Parathyroid adenoma (tissue), 2 donors: ENCODE results near the gene SUCO.

Source experiments
- H2AFZ ChIP-seq: fragments of 300-600 bp; sonication (generic); one replicate; pipeline ENCODE4 v1.7.0; 2017; ENCODE audit warnings: antibody characterized with exemption, mild to moderate bottlenecking
- H3K27ac ChIP-seq: fragments of 300-600 bp; sonication (generic); one replicate; pipeline ENCODE4 v1.7.0; 2017
- H3K27me3 ChIP-seq: fragments of 300-600 bp; sonication (generic); one replicate; pipeline ENCODE4 v1.7.0; 2017; ENCODE audit warnings: low read length; ENCODE audit not compliant: control insufficient read depth, insufficient read depth
- H3K36me3 ChIP-seq: fragments of 300-600 bp; sonication (generic); one replicate; pipeline ENCODE4 v1.7.0; 2017; ENCODE audit warnings: low read length; ENCODE audit not compliant: control insufficient read depth, insufficient read depth
- H3K4me1 ChIP-seq: fragments of 300-600 bp; sonication (generic); one replicate; pipeline ENCODE4 v1.7.0; 2017; ENCODE audit warnings: control low read depth
- H3K4me2 ChIP-seq: fragments of 300-600 bp; sonication (generic); one replicate; pipeline ENCODE4 v1.7.0; 2017; ENCODE audit warnings: low read length
- H3K4me3 ChIP-seq: fragments of 300-600 bp; sonication (generic); one replicate; pipeline ENCODE4 v1.7.0; 2017; ENCODE audit warnings: low read depth, low read length
- H3K79me2 ChIP-seq: fragments of 300-600 bp; sonication (generic); one replicate; pipeline ENCODE4 v1.7.0; 2017; ENCODE audit warnings: control low read depth
- H3K9ac ChIP-seq: fragments of 300-600 bp; sonication (generic); one replicate; pipeline ENCODE4 v1.7.0; 2017; ENCODE audit warnings: mild to moderate bottlenecking
- H3K9me3 ChIP-seq: fragments of 300-600 bp; sonication (generic); one replicate; pipeline ENCODE4 v1.7.0; 2017; ENCODE audit warnings: low read length; ENCODE audit not compliant: control insufficient read depth
- CTCF ChIP-seq: fragments of 300-600 bp; sonication (generic); IDR thresholded peaks from one replicate; pipeline ENCODE4 v1.7.0; 2017; ENCODE audit warnings: antibody characterized with exemption, mild to moderate bottlenecking
- donor health status: primary hyperparathyroidism.

SUCO gene

GRCh38 chr1:172532700-172533512 is at the start of gene SUCO:
Gene SUCO (plus strand): TSS chr1:172533150. CDS start chr1:172533436, 286 bp downstream.
- H2AFZ ChIP-seq: peak within 1 kb of the TSS; percentile 93
- peaks cover 5% of the 10 kb centered on the region for H3K4me1 ChIP-seq
- no peaks in the 10 kb centered on the region for H3K27me3 ChIP-seq
- peak within 1 kb of the TSS; percentile 98 for H3K4me2 ChIP-seq
- H3K4me3 ChIP-seq: peak within 1 kb of the TSS; percentile 84
- H3K27ac ChIP-seq: peak within 1 kb of the TSS; percentile 98
- peak; percentile 19 for TF ChIP-seq CTCF
- H3K79me2 ChIP-seq: peaks cover 5% of the 10 kb centered on the region
- H3K9me3 ChIP-seq: no peaks in the 10 kb centered on the region
- H3K9ac ChIP-seq: peak within 1 kb of the TSS; percentile 80
- H3K36me3 ChIP-seq: no peaks in the 10 kb centered on the region

DNA sequence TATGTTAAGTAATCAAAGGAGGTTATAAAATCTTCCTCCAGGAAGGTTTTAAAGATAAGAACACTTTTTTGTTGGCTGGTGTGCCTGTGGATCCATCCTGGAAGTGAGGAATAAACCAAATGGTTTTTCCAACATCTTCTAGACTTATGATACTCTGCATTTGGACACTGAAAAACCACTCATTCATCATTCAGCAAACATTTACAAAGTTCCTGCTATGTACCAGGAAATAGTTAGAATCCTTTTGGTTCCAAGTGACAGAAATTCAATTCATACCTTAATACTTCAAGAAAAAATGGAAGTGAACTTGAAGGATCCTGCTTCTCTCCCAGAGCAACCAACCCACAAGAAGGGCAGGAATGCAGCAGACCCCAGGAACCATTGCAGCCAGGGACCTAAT is 49.5 kb upstream of the SUCO start:
- Histone ChIP-seq H3K79me2 (no peaks in the 10 kb centered on the region), H2AFZ (no peak overlapping the region), H3K4me3 (no peak overlapping the region), H3K9me3 (no peaks in the 10 kb centered on the region), H3K27ac (no peak overlapping the region), H3K4me2 (no peak overlapping the region), H3K27me3 (no peaks in the 10 kb centered on the region), H3K36me3 (no peaks in the 10 kb centered on the region), H3K4me1 (no peaks in the 10 kb centered on the region), H3K9ac (no peak overlapping the region)
- no peak for TF ChIP-seq CTCF

DNA sequence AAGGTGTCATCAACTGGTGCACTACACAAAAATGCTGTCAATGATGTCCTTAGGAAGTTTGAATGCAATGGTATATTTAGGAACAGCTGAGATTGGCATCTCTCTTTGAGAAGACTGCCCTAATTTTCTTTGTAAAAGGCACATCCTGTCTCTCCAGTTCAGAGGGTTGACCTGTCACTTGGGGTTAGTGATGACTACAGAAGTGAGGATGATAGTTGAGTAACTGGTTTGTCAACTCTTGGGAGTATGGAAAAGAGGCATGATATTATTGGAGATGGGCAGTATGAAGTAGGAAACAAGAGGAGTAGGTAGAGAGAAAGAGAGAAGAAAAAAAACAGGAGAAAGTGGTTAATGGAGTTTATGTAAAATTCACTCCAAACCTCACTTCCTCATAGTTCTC is 48.7 kb upstream of the SUCO start:
- H3K27me3 ChIP-seq: no peaks in the 10 kb centered on the region
- H3K4me1 ChIP-seq: no peaks in the 10 kb centered on the region
- no peaks in the 10 kb centered on the region for H3K36me3 ChIP-seq
- H3K4me3 ChIP-seq: no peak overlapping the region
- no peak overlapping the region for H3K9ac ChIP-seq
- H3K4me2 ChIP-seq: no peak overlapping the region
- peak overlapping the region; percentile 46 for H2AFZ ChIP-seq
- H3K27ac ChIP-seq: peak overlapping the region; percentile 36
- H3K79me2 ChIP-seq: no peaks in the 10 kb centered on the region
- no peaks in the 10 kb centered on the region for H3K9me3 ChIP-seq
- no peak for TF ChIP-seq CTCF

DNA sequence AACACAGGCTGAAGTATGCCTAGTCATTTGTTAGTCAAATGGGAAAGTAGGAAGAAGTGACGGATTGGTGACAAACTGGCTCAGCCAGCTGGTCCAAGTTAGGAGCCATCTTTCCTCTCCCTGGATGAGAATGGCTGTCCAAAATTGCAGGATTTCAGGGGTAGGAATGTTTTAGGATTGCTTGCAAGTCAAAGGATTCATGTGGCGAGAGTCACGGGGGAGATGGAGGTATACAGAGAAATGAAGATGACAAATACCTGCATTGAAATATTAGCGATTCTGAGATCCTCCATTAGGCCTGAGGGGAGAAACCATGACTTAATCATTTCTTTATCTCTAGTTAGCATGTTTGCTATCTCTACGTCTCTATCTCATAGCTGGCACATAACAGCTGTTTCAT is 47.3 kb upstream of the SUCO start:
- Histone ChIP-seq H3K4me2 (no peak overlapping the region), H3K4me3 (no peak overlapping the region), H3K4me1 (no peaks in the 10 kb centered on the region), H3K27me3 (no peaks in the 10 kb centered on the region), H3K27ac (no peak overlapping the region), H3K9ac (no peak overlapping the region), H2AFZ (peak overlapping the region; percentile 33), H3K36me3 (no peaks in the 10 kb centered on the region), H3K9me3 (no peaks in the 10 kb centered on the region), H3K79me2 (no peaks in the 10 kb centered on the region)
- no peak for TF ChIP-seq CTCF
